ENCODE results near the gene DDX42.

DDX42 gene

DNA sequence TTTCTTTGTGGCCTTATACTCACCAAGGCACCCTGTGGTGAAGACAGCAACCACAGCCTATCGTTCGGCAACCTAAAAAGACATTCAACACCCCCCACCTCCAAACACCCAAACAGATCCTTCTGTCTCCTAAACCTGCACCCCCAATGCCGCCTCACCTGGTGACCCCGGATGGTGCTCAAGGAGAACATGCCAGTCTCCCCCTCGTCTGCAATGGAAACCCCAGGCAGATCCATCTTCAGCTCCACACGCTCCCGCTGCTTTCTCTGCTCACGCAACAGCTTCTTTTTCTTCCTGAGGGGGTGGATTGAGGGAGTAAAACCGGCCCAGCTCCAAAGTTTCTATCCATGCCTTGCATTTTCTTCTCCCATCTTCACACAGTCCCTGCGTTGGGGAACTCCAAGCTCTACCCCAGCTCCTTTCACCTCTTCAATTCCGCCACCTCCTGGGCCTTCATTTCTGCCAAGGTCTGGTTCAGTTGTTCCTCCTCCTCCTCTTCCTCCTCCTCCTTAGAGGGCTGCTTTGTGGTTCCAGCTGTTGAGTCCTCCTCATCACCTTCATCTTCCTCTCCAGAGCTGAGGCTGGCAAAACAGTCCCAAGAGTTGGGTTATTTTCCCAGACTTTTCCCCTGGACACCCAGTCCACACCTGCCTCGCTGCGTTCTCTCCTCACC lies 49.8 kb downstream of the DDX42 start:
- DNase-seq (ENCODE audit: low spot score) = no peak

- no peak for DNase-seq (ENCODE audit: low spot score)
These were observed 50.4 kb downstream of the DDX42 start for GRCh38 chr17:63824362-63824761.

DNA sequence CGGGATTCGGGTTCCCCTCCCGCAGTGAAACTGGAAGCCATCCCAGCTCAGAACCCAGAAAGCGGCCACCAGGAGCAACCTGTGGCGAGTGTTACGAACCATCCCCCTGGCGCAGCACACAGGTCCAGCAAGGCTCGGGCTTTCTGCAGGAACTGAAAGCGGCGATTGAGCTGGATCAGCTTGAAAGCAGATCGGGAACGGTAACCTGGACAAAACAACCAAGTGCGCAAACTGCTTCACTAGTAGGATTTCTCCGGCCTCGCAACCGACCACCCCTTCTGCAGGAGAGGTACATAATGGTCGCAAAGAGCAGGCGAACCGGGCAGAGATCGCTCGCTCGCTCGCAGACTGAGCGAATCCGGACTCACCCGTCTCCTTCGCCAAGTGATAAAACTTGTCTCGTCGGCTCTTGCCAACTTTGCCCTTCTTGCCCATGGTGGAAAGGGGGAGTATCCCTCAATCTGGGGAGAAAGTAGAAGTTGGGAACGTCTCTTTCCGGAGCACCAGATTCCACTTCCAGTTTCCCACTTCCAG lies 52.6 kb downstream of the DDX42 start:
- no peak for DNase-seq (ENCODE audit: low spot score)

DNA sequence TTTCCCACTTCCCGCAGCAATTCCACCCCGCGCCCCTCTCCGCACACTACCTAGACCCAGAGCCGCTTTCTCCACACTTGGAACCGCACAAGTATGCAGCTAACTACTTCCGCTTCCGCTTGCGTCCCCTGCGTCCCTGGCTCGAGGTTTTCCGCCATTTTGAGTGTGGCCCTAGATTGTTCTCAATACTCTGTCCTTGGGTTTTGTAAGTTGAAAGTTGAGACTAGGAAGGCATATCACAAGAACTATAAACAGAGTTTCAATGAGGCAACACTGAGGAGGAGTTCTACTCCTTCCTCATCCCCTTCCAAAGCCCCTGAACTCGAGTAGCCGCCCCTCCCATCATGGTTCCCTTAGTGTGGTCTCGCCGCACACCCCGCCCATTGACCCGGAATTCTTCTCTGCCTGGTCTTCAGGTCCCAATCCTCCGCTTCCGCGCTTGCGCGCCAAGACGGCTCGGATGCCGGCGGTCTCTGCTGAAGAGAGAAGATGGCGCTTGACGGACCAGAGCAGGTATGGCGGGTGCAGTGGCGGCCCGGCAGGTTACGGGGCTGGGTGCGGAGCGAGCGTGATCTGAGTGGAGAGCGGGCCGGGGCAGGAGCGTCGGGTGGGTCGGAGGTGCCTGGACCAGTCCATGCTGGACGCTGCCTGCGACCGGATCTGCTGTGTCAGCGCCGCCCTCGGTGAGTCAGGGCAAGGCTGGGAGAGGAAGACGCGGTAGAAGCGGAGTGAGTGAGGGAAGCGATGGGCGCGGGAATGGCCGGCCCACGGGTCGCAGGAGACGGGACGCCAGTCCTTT lies 53.2 kb downstream of the DDX42 start, which contains the start of the genes FTSJ3 and PSMC5:
FTSJ3 (minus strand) TSS at position 662 of the 799 bp plus-strand sequence. CDS start 761 bp downstream, outside the sequence.
PSMC5 (plus strand) TSS at position 430 of the 799 bp plus-strand sequence; CDS start at position 490, 60 bp downstream.
- DNase-seq (ENCODE audit: low spot score) = peak; percentile 93

GRCh38 chr17:63827801-63828221 lies 53.8 kb downstream of the DDX42 start:
- DNase-seq (ENCODE audit: low spot score) = no peak

- DNase-seq (ENCODE audit: low spot score) = no peak
These were observed 55.0 kb downstream of the DDX42 start for GRCh38 chr17:63828936-63829335.

- DNase-seq (ENCODE audit: low spot score) = no peak
These were observed 56.3 kb downstream of the DDX42 start for GRCh38 chr17:63830278-63830677.

DNA sequence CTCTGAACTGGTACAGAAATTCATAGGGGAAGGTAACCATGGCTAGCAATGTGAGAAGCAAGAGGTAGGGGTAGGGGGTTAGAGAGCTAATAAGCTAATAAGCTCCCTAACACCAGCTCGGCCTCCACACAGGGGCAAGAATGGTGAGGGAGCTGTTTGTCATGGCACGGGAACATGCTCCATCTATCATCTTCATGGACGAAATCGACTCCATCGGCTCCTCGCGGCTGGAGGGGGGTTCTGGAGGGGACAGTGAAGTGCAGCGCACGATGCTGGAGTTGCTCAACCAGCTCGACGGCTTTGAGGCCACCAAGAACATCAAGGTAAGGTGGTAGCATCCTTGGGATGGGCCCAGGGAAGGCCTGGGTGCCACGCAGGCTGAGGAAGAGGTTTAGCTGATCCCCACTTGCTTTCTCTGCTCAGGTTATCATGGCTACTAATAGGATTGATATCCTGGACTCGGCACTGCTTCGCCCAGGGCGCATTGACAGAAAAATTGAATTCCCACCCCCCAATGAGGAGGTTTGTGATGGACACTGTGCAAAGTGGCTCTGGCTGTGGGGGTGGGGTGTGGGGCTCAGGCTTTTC lies 57.0 kb downstream of the DDX42 start:
- no peak for DNase-seq (ENCODE audit: low spot score)

- no peak for DNase-seq (ENCODE audit: low spot score)
These were observed 57.5 kb downstream of the DDX42 start for GRCh38 chr17:63831505-63831904.

- no peak for DNase-seq (ENCODE audit: low spot score)
These were observed 58.0 kb downstream of the DDX42 start for GRCh38 chr17:63832014-63832413.

DNA sequence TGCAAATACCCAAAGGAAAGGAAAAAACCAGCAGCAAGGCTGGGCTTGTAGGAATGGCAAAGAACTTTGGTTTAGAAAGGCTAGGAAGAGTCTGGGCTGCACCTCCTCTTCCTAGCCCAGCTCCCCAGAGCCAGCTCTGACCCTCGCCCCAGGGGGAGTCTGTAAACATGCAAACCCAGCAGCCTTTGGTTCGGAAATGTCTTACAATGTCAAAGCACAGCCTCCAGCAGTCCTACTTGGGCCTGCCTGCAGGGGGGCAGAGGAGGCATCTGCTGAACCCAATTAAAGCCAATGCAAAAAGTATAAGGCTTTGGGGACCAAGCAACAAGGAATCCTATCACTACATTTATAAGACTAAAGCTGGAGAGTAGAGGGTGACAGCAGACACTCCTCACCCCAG lies 58.5 kb downstream of the DDX42 start:
- peak; percentile 32 for DNase-seq (ENCODE audit: low spot score)

- DNase-seq (ENCODE audit: low spot score) = no peak
These were observed 59.2 kb downstream of the DDX42 start for GRCh38 chr17:63833026-63833740.

- no peak for DNase-seq (ENCODE audit: low spot score)
These were observed 59.9 kb downstream of the DDX42 start for GRCh38 chr17:63833741-63834373.

DNA sequence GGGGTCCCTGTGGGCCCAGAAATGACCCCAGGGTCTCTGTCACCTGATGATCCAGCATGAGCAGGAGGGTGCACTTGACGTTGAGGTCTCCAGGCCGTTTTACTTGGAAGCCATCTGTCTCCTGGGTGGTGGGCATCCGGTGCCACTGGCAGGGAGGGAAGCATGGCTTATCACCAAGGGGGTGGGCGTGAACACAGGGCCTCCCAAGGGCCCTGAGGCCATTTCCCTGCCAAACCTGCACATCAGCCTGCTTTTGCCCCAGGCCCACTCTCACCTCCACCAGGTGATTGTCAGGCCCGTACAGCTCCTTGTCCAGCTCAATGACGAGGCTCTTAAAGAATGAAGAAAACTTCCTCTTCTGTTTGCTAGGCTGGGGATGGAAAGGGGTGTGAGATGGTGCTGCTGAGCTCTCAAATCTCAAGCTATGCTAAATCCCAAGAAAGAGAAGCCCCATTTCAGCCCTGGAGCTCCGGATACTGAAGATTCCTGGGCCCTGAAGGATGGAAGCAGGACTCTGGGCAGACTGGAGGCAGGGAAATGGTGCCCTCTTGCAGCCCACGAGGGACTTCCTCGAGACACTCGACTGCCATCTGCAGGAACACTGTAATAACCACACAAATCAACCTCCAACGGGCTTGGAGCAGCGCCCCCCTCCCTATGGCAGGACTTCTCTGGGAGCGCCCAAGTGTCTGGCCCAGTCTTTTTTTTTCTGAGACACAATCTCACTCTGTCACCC lies 60.6 kb downstream of the DDX42 start:
- peak; percentile 93 for DNase-seq (ENCODE audit: low spot score)

DNA sequence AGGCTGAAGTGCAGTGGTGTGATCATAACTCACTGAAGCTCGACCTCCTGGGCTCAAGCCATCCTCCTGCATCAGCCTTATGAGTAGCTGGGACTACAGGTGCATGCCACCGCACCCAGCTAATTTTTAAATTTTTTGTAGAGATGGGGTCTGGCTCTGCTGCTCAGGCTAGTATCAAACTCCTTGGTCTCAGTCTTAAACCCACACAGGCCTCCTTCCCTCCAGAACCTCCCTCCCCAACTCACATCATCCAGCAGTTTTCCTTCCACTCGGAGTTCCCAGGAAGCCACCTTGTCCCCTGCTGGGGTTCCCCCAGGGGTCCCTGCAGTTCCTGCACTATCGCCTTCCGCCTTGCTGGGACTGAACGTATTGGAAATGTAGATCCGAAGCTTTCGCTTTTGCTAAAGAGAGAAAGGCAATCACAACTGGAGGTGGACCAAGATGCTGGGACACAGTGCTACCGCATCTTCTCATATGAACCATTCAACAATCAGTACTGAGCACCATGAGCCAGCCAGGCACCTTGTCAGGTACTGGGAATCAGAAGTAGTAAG lies 61.3 kb downstream of the DDX42 start:
- no peak for DNase-seq (ENCODE audit: low spot score)

DNA sequence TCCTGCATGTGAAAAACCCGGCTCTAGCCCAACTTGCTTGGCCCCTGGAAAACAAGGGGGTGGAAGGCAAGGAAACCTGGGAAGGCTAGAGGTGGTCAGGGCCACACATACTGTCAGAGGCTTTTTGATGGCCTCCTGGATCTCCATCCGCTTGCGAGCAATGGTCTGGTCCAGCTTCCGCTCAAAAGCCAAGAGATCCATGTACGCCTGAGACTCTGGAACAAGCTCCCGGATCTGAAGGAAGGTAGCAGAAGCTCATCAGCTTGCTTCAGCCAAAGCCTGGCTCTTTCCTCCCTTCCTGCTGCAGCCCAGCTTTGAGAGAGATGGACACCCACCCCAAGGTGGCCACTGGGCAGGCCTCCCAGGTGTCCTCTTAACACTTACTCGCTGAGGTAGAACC lies 62.8 kb downstream of the DDX42 start:
- no peak for DNase-seq (ENCODE audit: low spot score)

- DNase-seq (ENCODE audit: low spot score) = no peak
These were observed 63.5 kb downstream of the DDX42 start for GRCh38 chr17:63837480-63837879.

- DNase-seq (ENCODE audit: low spot score) = no peak
These were observed 64.1 kb downstream of the DDX42 start for GRCh38 chr17:63837962-63838600.

DNA sequence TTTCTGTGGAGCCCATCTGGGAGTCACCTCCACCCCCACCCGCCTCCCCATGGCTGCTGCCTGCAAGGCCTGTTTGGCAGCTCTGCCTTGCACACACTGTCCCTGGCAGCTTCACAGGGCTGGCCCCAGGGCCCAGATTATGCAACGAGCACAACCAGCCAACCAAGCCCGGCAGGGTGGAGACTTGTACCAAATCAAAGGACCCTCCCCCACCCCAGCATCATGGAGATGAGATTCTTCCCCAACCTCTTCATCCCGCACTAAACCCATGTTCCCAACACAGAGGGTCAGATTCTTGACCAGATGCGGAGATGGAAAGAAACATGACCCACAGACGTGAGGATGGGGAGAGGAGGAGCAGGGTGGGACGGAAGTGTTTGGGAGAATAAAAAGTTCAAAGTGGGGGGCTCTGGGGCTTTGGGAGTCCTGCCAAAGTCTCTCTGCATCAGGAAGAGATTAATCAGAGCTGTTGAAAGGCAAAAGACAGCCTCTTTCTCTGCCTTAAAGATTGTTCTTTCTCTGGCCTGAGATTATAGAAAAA lies 64.7 kb downstream of the DDX42 start:
- no peak for DNase-seq (ENCODE audit: low spot score)

Measured in RKO (cell line).